Hepatic stellate cell (primary cell): ENCODE data around the gene IL19.
"Not testable (repeated sequence)": the region's sequence is repeated elsewhere in the genome, so short reads cannot be mapped to it uniquely, and the experiment has no call there.

Experiments used
- DNase-seq: peaks from one replicate; pipeline ENCODE4 v3.0.0; 2011; ENCODE audit warnings: low spot score

IL19 gene

DNA sequence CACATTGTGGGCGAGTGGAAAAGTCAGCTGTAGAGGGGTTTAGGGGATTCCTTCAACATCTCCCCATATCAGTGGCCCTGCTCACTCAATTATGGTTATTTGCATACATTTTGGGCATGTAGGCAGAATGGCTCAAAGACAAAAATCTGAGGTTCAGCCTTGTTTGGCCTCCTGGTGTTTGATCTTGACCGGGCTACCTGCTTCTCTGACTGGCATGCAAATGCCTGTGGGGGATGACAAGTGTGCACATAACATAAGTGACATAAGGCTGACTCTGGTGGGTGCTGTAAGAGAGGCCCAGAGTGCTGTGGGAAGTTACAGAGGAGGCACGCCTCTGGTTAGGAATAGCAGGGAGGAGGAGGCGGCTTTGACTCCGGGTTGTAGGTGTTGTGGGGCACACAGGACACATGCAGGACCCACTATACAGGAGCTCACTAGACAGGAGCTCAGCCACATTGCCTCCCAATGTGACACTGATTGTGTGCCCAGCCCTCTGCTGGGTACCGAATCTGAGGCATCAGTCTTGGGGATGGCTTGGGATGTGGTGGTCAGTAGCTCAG is 29.4 kb upstream of the IL19 start:
- no peak for DNase-seq

DNA sequence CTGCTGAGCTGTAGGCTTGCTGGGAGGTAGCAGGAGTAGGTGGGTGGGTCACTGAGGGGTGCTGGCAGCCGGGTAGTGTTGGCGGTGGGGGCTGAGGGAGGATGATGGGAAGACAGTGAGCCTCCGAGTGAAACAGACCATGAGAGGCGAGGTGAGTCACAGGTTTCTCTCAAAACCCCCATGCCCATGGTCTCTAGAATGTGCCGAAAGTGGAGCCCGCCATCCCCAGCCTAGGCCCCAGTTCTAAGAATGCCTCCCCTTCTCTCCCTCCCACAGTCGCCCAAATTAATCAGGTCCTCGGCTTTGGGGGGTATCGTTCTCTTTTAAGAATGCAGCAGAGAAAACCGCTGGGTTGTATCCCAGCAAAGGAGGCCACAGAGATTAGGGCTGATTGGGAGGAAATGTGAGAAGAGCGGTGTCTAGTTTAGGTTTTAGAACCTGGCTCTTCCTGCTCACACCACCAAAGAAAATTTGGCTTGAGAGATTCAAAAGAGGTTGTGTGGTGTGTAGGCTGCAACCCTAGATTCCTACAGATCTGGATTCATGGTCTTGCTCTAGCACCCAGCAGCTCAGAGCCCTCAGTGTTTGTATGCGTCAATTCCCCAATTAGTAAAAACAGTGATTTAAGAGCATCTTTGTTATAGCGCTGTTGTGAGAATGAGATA is 27.7 kb upstream of the IL19 start:
- DNase-seq: no peak

DNA sequence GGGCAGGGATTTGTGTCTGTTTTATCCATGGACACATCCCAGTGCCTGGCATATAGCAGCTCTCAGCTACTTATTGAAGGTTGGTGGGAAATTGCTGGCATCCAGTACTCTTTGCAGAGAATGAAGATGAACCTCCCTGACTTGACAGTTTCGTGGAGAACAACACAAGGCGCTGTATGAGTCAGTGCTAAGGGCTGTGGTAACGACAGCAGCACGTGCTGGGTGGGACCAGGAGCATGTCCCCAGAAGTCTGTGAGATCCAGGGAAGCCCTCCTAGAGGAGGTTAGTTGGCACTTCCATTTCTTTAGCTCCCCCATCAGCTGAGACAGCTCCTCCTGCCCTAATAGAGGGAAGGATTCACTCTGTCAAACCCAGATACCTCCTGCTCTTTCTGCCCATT is 25.9 kb upstream of the IL19 start:
- DNase-seq: no peak

DNA sequence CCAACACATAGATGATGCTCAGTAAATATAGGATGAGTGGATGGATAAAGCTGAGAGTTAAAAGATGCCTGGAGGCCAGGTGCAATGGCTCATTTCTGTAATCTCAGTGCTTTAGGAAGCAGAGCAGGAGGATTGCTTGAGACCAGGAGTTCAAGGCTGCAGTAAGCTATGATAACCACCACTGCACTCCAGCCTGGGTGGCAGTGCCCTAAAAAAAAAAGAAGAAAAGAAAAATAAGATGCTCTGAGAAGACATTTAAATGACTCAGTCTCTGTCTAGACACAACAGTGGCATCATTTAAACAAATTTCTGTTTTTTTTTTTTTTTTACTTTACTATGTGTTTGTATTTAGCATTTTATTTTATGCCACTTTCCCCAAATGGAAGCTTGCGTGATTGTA is 25.3 kb upstream of the IL19 start:
- no peak for DNase-seq

DNA sequence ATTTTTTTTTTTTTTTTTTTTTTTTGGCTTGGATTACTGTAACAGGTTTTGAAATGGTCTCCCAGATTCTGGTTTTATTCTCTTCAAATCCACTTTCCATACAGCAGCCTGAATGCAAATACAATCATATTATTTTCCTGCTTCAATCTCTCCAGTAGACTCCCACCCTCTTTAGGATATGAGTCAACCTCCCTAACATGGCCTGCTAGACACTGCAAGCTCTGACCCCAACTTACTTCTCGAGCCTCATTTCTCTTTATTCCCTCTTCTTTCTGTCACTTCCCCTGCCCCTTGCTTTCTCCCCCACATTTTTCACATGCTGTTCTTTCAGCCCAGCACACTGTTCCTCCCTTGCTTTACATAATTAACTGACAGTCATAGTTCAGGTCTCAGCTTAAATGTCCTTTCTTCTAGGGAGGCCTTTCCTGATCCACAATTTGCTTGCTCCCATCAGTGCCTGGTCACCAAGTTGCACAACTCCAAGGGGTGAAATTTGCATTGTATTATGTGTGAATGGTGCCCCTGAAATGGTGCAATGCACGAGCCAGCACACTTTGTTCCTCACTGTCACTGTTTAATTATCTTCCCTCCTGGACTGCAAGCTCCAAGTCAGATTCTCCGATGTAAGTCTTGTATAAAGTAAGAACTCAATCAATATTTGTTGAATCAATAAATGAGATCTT is 22.1 kb upstream of the IL19 start:
- no peak for DNase-seq

DNA sequence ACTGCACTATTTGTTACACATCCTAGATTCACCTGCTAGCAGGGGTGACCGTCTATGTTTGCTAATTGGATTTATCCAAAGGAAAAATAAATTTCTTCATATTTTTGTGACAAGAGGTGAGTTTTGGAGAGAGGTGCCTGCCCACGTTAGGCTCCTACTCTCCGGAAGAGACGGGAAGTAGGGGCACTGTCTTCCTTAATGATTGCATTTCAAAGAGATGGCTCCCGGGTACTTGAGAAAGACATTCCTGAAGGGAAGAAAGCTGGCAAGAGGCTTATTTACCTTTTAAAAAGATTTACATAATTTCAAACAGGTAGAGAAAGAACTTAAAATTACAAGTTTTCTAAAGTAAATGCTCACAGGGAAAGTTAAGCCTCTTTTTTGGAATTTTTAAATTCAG is 18.7 kb upstream of the IL19 start:
- DNase-seq: no peak

DNA sequence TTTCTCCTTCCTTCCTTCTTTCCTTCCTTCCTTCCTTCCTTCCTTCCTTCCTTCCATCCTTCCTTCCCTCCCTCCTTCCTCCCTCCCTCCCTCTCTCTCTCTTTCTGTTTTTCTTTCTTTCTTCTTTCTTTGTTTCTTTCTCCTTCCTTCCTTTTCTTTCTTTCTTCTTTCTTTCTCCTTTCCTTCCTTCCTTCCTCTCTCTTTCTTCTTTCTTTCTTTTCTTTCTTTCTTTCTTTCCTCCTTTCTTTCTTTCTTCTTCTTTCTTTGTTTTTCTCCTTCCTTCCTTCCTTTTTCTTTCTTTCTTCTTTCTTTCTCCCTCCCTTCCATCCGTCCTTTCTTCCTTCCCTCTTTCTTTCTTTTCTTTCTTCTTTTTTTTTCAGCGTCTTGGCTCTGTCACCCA is 18.1 kb upstream of the IL19 start:
- DNase-seq: no peak

DNA sequence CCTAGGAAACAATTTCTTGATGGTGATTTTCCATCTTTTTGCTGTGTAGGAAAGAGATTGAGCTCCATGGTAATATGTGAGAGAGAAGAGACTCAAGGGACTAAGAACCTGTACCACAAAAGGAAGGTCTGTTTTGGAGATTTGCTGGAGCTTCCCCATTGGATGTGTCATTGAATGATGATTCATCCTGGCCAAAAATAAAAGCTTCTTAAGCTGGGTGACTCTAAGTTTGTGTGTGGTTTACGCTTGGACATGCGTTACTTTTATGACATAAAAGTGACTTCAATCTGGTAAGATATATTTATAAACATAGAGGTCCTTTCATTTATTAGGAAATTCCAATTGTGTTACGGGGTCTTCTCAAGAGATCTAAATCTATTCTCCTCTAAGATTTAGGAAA is 17.4 kb upstream of the IL19 start:
- DNase-seq: peak; percentile 42

DNA sequence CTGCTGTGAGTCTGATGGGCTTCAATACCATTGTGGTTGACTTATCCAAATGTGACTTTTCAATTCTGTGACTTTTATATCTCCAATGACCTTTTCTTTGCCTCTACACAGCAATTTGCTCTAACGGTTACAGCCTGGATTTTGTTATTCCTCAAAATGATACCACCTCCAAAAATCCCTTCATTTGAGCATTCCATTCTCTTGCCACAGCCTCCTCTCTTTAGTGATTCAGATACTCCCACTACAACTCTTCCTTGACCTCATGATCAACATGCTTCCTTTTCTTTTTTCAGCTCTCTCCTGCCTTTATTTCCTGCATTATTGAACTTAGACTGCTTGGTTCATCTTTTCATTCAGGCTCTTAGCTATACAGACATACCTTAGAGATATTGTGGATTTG is 16.6 kb upstream of the IL19 start:
- DNase-seq: peak; percentile 44

DNA sequence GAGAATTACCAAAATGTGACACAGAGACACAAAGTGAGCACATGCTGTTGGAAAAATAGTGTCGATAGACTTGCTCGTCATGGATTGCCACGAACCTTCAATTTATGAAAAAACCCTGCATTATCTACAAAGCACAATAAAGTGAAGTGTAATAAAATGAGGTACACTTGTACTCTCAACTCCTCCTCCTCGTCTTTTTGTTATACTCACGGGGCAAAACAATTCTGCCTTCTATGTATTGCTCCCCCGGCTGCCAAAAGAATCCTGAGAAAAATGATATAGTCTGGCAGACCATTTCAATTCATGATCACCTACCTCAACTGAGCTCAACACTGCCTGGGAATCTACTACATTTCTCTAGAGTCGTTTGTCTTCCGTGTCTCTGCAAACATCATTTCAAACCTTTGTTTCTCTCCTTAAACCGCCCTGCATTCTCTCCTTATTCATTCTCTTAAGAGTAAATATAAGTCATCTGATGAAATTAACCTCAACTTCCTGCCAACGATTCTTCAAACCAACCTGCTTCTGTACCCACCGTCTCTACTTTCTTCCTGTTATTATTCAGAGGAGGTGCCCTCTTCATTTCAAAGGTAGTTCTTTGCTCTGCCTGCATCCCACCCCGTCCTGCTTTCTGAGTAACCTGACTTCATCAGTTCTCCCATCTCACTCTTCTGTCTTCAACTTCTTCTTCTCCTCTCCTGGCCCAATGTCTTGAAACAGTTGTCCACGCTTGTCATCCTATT is 12.9 kb upstream of the IL19 start:
- no peak for DNase-seq

DNA sequence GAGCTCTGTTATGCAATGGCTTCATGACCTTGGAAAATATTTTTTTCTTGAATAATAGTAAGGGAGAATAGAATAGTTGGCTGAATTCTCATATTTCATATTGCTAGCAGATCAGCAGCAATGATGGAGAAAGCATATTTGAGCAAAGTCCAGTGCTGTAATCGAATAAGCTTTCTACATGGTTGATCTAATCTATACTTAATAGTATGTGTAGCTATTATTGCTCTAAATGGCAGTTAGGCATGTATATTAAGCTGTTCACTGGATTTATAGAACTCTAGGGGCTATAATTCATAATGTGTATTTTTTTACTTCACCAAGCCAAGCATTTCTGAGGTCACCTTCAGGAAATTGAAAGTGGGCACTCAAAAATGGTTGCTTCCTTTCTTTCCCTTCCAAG is 10.0 kb upstream of the IL19 start:
- no peak for DNase-seq

DNA sequence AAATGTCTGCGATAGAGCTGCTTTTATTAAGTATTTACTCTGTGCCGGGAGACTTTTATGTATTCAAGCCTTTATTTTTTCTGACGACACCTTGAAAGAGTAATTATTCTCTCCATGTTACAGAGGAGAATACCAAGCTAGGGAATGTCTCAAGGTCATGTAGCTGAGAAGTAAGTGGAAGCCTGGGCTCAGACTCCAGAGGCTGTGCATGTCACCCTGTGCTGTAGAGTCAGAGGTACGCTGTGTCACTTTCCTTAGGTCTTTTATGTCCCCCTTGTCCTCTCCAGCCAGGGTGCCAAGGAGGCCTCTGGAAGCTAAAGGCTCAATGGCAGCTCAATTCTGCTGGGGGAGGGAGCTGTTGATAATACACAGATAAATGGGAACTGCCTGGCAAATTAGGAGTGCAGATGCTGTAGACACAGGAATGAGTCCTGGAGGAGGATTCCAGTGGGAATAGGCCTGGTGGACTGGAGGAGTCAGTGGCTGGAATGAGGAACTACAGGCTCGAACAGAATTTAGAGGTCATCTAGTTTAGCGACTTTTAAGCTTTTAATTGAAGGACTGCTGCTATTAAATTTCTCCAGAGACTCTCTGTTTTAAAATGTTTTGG is 9.3 kb upstream of the IL19 start:
- DNase-seq: peak; percentile 50

DNA sequence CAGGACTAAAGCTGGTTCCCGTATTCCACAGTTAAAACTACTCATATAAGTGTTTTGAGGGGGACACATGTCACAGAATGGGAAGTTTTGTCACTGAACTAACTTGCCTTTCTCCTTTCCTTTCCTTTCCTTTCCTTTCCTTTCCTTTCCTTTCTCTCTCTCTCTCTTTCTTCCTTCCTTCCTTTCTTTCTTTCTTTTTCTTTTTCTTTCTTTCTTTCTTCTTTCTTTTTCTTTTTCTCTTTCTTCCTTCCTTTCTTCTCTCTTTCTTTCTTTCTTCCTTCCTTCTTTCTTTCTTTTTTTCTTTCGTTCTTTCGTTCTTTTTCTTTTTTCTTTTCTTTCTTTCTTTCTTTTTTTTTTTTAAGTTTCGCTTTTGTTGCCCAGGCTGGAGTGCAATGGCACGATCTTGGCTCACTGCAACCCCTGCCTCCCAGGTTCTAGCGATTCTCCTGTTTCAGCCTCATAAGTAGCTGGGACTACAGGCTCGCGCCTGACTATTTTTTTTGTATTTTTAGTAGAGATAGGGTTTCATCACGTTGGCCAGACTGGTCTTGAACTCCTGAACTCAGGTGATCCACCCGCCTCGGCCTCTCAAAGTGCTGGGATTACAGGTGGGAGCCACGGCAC is 7.7 kb upstream of the IL19 start:
- DNase-seq: not testable (repeated sequence)

DNA sequence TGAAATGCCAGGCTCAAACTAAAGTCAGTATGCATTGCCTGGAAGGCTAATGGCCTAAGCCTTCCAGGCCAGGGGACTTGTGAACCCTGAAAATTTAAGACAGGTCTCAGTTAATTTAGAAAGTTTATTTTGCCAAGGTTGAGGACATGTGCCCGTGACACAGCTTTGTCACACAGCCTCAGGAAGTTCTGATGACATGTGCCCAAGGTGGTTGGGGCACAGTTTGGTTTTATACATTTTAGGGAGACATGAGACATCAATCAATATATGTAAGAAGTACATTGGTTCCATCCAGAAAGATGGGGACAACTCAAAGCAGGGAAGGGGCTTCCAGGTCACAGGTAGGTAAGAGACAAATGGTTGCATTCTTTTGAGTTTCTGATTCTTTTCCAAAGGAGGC is 4.8 kb upstream of the IL19 start:
- not testable (repeated sequence) for DNase-seq

DNA sequence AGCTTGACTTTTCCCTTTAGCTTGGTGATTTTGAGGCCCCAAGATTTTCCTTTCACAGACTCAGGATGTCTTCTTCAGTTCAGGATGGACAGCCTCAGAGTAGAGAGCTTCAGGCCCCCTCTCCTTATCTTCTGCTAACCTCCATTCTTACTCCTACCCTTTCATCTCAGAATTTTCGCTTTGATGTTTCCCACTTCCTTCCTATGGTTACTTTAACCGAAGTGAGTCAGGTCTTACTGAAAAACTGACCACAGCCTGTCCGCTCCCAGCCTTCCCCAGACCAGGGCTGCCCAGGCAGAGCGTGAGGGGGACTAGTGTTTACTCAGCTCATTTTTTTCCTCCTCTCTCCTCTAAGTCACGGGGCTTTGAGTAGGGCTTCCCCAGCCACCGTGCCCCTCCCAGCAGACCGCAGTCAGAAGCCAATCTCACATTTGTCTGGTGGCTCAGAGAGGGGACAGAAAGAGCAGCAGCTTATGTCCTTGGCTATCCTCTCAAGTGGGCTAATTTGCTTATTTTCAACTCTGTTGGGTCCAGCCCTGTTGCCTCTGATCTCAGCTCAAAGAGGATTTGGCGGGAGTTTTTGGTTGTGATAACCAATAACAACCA is 4.2 kb upstream of the IL19 start:
- DNase-seq: peak; percentile 69

DNA sequence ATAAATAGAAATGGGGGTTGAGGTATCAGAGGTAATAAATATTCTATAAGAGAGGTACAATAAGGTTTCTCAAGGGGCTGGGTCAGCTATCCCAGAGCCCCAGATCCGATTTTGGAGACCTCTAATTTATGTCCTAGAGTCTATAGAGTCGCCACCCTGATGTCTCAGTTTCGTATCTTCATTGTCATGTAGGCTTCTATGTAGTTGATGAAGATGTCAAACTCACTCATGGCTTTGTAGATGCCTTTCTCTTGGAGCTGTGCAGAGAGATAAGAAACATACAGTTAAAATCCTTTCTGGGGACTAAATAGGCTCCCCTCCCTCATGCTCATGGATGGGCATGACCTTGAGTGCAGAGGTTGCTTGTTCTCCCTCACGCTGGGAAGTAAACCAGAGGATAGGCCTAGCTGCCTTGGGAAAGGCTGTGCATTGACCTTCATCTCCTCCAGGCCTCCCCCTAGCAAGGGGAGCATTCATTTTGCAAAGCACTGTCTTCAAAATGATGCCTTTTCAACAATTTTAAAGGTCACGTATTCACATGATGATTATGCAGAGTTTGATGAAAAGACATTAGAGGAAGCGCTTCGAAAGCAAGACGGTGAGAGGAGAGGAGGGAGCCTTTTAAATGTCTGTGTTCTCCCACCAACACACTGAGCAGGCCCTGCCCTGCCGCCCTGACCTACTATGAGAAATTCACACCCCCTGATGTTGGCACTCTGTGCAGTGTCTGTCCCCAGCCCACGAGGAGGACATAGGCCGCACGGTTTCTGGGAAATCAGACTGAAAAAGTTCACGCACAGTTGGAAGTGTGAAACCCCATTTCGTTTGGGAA is 1.9 kb upstream of the IL19 start:
- DNase-seq: no peak

DNA sequence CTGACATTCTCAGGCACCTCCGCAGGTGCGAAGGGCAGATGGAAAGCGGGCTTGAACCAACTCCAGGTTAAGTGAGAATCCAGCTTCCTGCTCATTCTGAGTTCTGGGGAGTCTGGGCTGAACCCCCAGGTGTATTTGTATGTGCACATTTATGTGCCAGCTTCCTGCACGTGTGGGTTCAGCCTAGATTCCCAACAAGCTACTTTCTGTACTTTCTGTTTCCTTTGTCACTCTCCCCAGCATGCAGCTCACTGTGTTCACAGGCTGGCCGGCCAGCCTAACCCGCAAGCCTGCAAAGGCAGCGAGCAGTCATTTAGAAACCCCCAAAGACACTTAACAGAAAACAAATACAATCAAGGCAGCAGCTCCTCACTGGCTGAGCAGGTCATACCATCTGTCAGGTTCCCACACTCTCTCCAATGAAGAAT is 1.3 kb upstream of the IL19 start:
- DNase-seq: no peak

DNA sequence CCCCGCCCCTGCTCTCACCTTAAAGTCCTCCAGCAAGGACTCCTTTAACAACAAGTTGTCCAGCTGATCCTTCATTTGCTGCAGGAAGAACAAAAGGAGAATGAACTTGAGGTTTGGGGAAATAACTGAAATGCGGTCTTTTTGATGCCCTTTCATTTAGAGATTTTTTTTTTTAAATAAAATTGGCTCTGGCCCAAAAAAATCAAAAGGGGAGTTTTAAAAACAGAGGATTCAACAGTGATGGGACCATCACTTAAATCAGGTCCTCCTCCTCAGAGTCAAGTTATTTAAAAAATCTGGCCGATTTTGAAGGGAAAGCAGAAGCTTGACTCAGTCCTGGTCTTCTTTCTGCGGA is 742 bp downstream of the IL19 start:
- no peak for DNase-seq

DNA sequence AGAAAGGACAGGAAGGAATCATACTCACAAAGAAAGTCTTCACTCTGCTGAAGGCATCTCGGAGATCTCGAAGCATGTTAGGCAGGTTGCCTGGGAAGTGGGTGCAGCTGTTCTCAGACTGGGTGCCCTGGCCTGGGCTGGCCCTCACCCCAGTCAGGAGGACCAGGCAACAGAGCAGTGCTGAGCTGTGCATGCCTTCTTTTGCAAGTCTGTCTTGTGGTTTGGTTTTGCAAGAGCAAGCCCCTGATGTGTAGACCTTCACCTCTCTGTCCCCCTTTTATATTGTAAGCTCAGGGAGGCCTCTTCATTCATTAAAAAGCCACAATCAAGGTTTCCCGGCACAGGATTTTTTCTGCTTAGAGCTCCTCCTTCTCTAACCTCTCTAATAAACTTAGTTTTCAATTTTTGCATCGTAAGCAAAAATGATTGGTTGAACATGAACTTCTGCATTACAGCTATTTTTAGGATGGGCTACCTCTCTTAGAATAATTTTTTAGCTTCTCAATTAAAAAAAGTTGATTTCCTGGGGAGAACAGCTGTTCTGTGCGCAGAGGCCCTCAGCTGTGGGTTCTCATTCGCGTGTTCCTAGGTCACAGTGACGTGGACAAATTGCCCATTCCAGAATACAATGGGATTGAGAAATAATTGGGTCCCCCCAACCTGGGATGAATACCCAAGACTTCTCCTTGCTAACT is 1.8 kb downstream of the IL19 start, which contains the start of gene IL10:
IL10 (minus strand) TSS at position 252 of the 695 bp plus-strand sequence; CDS start at position 193, 59 bp downstream.
- DNase-seq: no peak

DNA sequence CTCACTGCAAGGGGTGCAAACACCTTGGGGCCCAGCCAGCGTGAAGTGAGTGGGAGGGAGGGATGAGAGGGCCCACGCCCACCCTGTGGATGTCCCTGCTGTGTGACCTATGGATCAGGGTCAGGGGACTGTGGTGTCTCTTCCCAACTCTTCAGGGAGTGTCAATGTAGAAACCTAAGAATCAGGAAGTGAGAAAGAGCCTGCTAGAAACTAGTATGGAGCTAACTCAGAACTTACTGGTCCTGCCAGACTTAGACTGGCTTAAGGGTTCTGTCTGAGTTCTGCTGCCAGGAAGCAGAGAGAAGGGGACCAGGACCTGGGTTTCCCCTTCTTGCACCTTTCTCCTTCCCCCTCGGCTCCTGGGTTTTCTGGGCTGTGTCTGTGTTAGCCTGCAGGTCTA is 3.5 kb downstream of the IL19 start:
- no peak for DNase-seq
